GM12874 (cell line): ENCODE results near the gene DCD.
A peak's percentile ranks its signal among the peaks of the same experiment; 100 is the strongest.

ENCODE experiments used
- TF ChIP-seq, protein P1 (sequence below): IDR thresholded peaks from 2 replicates; pipeline ENCODE4 v1.5.1; 2011; ENCODE audit warnings: low read depth, mild to moderate bottlenecking, control low read depth, low read length, moderate library complexity; ENCODE audit not compliant: insufficient read depth

DCD gene

DNA sequence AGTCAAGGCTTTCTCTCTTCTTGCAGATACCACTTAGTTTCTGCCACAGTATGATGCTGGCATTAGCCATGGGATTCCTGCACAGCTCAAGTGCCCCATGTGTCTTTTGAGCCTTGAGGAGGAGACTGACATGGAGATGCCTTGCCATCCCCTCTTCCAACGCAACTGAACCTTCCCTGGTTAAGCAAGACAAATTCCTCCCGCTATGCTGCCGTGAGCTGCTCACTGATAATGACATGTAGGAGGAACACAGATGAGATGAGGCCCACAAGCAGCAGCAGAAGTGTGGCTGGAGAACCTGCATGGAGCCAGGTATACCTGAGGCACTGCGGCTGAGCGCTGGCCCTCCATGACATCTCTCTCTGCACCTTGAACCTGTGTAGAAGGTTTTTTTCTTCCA lies 44.3 kb downstream of the DCD start:
- TF ChIP-seq, protein P1, sequence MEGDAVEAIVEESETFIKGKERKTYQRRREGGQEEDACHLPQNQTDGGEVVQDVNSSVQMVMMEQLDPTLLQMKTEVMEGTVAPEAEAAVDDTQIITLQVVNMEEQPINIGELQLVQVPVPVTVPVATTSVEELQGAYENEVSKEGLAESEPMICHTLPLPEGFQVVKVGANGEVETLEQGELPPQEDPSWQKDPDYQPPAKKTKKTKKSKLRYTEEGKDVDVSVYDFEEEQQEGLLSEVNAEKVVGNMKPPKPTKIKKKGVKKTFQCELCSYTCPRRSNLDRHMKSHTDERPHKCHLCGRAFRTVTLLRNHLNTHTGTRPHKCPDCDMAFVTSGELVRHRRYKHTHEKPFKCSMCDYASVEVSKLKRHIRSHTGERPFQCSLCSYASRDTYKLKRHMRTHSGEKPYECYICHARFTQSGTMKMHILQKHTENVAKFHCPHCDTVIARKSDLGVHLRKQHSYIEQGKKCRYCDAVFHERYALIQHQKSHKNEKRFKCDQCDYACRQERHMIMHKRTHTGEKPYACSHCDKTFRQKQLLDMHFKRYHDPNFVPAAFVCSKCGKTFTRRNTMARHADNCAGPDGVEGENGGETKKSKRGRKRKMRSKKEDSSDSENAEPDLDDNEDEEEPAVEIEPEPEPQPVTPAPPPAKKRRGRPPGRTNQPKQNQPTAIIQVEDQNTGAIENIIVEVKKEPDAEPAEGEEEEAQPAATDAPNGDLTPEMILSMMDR: no peak

DNA sequence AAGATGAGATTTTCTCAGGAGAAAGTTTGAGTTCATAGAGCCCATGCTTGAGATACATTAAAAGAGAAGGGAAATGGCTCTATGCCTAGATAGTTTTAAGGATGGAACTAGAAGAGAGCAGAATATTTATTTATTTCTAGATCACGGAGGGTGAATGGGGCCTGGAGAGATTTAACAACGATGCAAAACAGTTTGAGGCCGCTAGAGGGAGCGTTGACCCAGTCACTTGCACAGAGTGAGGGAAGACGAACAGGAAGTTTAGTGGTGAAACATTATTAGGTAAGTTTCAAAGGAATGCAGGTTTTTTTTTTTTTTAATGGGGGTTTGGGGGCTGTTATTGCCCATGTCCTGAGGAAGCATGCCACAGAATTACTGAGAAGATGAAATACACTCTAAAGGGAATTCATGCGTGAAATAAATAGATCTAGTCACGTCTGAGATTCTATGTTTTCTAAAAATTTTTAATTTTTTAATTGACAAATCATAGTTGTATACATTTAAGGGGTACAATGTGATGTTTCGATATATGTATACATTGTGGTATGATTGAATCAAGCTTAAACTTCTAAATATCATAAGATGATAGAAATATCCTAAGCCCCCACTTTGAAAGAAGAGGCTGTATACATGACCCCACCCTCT lies 44.9 kb downstream of the DCD start:
- TF ChIP-seq, protein P1: peak; percentile 81

DNA sequence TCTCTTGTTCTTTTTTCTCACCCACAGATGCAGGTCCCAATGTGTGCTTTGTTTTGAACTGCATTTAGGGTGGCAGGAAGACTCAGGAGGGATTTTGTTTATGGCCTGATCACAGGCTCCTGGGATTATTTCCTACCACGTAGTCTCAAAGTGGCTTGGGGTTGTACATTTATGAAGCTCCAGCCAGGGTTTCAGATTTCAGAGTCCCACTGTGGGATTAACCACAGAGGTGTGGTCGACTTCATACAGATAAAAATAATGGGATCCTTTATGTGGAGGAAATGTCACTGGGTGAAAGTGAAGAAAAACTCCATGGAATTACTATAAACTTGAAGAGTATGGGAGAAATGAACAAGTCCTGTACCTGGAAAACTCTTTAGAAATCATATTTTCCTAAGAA lies 45.5 kb downstream of the DCD start:
- TF ChIP-seq, protein P1: no peak

DNA sequence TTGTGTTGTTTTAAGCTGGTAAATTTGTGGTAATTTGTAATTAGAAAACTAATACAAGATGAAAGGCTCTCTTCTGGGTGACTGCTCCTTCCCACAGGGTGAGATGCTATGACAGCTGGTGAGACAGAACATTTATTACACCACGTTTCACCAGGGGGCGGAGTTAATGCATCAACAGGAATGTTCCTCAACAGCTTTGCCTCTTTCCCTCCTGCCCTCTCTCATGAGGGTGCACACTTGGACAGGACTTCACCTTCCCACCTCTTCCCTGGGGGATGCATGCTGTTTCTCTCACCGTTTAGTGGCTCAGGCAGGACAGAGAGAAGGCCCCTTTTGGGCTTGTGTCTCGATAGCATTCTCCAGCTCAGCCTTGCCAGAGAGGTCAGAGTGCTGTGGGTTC lies 46.3 kb downstream of the DCD start:
- TF ChIP-seq, protein P1: no peak

DNA sequence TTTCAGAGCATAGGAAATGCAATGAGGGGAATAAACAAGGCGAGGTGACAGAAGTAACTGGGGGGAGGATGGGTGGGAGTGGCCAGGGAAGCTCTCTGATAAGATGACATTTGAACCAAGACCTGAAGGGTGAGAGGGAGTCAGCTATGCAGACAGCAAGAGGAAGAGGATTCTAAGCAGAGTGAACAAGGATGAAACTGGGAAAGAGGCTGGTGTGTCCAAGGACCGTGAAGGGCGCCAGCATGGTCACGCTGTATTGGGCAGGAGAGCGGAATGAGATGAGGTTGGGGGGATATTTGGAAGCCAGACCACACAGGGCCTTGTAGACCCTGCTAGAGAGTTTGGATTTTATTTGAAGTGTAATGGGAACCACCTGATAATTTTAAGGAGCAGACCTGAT lies 49.2 kb downstream of the DCD start:
- TF ChIP-seq, protein P1: no peak

DNA sequence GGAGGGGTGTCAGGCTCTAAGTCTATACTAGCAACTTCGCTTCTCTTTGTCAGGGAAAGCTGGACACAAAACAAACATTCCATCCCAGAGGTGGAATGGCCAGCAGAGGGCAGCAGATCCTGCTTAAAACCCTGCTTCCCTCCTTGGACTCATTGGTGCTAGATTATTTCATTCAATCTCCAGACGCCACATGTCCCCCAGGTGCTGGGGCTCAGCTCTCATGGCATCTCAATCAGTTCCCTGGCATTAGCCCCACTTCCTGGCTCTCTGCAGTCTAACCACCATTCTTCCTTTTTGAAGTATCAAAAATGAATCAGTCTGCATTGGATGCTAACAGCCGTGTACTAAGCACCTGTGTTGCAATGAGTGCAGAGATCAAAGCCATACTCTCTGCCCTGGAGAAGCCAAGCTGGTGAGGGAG lies 51.6 kb downstream of the DCD start:
- TF ChIP-seq, protein P1: peak; percentile 86

DNA sequence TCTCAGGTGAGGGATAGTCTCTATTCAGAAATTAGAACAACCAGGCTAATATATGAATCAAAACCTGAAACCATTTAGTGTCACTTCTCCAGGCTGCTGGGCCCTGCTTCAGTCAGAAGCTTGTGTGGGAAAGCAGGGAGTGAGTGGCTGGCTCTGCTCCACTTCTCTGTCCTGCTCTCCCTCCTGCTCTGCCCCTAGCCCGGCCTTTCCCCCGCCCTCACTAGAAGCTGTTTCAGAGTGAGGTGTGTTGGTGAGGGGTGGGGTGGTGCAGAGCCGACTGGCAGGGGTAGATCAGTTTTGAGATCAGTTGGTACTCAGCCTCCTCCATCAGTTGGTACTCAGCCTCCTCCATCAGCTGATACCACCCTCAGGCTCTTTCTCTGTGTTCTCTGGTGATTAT lies 52.7 kb downstream of the DCD start:
- TF ChIP-seq, protein P1: no peak
